Hematopoietic multipotent progenitor cell treated with erythropoietin and hydrocortisone succinate and interleukin-3 and kit ligand, for 4 days (in vitro differentiated cells): ENCODE results near the gene SLC4A9.

Source experiments
- DNase-seq: peaks from one replicate; pipeline ENCODE4 v3.0.0-alpha.2; 2015

The SLC4A9 gene

DNA sequence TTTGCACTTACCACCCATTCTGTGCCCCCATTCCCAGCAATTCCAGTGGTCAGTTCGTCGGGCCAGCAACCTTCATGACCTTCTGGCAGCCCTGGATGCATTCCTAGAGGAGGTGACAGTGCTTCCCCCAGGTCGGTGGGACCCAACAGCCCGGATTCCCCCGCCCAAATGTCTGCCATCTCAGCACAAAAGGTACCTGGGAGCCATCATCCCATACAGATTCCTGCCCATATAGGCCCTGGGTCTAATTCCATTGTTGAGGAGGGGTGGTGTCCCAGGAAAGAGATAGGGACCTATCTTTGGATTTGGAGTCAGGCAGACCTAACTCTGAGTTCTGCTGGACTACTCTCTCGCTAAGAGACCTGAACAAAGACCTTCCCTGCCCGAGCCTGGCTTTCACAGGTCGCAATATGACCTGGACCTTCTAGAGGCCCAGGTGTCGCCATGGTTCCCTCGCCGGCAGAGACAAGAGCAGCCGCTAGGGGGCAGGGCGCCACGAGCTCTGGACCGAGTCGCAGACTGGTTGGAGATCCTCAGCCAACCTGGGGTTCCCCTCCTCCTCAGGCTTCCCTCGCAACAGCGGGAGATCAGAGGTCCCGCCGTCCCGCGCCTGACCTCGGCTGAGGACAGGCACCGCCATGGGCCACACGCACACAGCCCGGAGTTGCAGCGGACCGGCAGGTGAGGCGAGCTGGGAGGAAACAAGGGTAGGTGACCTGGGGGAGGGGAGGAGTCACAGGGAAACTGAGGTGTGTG lies 3.1 kb downstream of the SLC4A9 start:
- peak; percentile 85 for DNase-seq

GRCh38 chr5:140363631-140364471 lies 3.9 kb downstream of the SLC4A9 start:
- DNase-seq = no peak

- DNase-seq = no peak
Observed at GRCh38 chr5:140364472-140364765, 4.4 kb downstream of the SLC4A9 start.

DNA sequence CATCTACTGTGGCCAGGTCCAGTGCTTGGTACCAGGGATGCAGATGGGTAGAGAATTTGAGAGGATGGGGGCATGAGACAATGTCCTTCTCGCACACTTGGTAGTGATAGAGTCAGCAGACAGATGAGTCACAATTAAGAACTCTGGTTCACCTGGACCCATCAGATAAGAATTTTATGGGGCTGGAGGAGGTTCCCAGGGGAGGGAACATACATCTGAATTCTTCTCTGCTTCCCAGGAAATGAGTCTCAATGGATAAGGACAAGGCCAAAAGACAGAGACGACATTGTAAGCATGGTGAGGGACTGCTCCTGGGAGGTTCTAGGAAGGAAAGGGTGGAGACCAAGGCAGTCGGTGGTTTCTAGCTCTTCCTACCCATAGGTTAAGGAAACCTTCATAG lies 5.3 kb downstream of the SLC4A9 start:
- DNase-seq = no peak

DNA sequence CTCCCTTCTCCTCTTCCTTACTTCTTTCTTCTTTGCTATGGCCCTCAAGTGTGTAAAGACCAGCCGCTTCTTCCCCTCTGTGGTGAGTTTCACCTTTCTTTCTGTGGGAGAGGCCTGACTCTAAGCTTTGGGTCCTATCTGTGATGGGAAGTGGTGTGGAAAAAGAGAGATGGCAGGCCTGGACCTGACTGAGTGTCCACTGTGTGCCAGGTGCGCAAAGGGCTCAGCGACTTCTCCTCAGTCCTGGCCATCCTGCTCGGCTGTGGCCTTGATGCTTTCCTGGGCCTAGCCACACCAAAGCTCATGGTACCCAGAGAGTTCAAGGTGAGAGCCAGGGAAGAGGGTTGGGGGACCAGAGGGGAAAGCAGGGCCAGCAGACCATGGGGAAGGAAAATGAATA lies 5.9 kb downstream of the SLC4A9 start:
- DNase-seq = no peak

- no peak for DNase-seq
Observed at GRCh38 chr5:140366589-140367255, 6.7 kb downstream of the SLC4A9 start.

GRCh38 chr5:140367256-140368013 lies 7.4 kb downstream of the SLC4A9 start:
- DNase-seq = no peak

GRCh38 chr5:140371356-140372151 lies 11.6 kb downstream of the SLC4A9 start:
- DNase-seq = no peak

DNA sequence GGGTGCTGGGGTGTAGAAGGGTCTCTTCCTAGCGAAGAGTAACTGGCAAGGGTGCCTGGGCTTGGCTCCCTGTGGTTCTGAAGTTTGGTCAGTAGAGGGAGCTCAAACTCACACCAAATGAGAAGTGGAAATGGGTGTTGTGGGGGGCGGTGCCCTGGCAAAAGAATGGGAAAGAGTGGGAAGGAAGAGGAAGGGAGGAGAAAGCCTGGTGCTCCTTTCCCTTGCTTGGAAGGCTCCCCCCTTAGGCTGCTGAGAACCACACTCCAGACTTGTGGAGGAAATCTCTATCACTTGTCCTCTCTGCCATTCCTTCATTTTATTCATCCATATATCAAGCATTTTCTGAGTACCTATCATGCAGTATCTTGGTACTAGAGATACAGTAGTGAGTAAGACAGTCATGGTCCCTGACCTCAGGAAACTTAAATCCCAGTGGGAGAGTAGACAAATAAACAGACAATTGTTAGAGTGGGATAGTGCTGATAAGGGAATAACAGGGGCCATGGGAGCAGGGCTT lies 13.0 kb downstream of the SLC4A9 start:
- peak; percentile 69 for DNase-seq

DNA sequence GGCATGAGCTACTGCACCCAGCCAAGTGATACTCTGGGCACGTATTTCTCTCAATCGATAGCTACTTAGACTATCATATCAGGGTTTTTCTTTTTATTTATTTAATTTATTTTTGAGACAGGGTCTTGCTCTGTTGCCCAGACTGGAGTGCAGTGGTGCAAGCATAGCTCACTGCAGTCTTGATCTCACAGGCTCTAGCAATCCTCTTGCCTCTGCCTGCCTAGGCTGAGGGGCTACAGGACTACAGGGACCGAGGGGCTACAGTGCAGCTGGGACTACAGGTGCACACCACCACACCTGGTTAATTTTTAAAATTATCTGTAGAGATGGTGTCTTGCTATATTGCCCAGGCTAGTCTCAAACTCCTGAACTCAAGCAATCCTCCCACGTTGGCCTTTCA lies 21.4 kb downstream of the SLC4A9 start:
- no peak for DNase-seq

DNA sequence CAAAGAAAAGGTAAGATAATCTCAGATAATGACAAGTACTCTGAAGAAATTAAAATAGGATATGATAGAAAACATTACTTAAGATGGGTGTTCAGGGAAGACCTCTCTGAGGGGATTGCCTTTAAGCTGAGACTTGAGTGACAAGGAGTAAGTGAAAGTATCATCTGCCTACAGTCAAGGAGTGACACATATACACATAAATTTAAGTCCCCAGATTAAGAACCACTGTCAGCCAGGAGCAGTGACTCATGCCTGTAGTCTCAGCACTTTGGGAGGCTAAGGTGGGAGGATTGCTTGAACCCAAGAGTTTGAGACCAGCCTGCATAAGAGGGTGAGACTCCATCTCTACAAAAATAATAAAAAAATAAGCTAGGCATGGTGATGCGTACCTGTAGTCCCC lies 22.0 kb downstream of the SLC4A9 start:
- no peak for DNase-seq

- DNase-seq = no peak
Observed at GRCh38 chr5:140382866-140383265, 22.9 kb downstream of the SLC4A9 start.

- DNase-seq = no peak
Observed at GRCh38 chr5:140383300-140383699, 23.3 kb downstream of the SLC4A9 start.

GRCh38 chr5:140388052-140388451 lies 28.1 kb downstream of the SLC4A9 start:
- DNase-seq = no peak

DNA sequence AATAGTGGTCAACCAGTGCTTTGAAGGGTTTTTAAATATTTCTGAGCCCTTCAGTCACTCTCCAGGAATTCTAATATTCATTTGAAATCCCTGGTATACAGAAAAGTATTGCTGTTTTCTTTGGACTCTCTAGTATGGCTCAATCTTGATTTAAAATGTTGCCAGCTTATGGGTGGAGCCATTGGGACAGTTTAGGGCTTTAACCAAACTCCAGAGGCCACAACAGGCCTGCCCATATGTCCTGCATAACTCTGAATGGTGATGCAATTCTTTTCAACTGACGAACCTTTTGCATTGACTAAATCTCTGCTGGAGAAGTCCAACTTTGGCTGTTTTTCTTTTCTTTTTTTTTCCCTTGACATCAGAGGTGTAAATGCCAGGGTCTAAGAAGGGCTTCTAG lies 31.3 kb downstream of the SLC4A9 start:
- DNase-seq = peak; percentile 49

- DNase-seq = no peak
Observed at GRCh38 chr5:140391732-140392131, 31.7 kb downstream of the SLC4A9 start.

GRCh38 chr5:140393738-140394137 lies 33.7 kb downstream of the SLC4A9 start:
- no peak for DNase-seq

- no peak for DNase-seq
Observed at GRCh38 chr5:140398379-140398811, 38.4 kb downstream of the SLC4A9 start.

DNA sequence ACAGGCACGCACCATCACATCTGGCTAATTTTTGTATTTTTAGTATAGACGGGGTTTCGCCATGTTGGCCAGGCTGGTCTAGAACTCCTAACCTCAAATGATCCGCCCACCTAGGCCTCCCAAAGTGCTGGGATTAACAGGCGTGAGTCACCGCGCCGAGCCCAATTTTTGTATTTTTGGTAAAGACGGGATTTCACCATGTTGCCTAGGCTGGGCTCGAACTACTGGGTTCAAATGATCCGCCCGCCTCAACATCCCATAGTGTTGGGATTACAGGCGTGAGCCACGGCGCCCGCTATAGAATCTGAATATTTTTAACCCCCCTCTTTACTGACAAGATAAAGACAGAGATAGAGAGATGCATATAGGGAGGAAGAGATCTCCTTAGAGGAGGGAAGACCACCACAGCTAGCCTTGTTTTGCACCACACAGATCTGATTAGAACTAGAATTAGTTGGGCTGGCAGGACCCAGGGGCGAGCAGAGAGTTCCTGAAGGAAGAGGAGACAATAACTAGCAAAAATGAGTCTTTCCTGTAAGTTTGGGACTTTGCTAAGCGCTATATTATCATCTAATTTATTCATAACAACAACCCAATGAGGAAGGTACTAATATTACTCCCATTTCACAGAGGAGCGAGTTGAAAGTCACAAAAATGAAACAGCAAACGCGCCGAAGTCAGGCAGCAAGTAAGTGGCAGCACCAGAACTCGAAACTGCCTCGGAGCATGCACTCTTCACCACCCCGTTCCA lies 40.2 kb downstream of the SLC4A9 start:
- DNase-seq = no peak

GRCh38 chr5:140400730-140401361 lies 40.9 kb downstream of the SLC4A9 start:
- DNase-seq = peak; percentile 96
